ENCODE results near the gene NRDC.

DNA sequence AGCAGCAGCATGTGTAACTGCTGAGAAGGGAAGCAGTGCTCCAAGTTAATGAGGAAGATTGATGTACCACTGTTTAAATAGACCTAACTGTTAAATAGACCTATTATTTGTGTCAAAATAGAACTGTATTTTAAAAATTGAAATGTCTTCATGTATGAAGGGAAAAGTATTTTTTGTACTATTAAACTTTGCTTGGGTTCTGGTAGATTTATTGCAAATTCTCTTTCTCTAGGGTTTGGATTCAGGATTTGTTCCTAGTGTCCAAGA, 133.3 kb downstream of the NRDC start:
- TF ChIP-seq, protein P1, sequence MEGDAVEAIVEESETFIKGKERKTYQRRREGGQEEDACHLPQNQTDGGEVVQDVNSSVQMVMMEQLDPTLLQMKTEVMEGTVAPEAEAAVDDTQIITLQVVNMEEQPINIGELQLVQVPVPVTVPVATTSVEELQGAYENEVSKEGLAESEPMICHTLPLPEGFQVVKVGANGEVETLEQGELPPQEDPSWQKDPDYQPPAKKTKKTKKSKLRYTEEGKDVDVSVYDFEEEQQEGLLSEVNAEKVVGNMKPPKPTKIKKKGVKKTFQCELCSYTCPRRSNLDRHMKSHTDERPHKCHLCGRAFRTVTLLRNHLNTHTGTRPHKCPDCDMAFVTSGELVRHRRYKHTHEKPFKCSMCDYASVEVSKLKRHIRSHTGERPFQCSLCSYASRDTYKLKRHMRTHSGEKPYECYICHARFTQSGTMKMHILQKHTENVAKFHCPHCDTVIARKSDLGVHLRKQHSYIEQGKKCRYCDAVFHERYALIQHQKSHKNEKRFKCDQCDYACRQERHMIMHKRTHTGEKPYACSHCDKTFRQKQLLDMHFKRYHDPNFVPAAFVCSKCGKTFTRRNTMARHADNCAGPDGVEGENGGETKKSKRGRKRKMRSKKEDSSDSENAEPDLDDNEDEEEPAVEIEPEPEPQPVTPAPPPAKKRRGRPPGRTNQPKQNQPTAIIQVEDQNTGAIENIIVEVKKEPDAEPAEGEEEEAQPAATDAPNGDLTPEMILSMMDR (IDR thresholded peaks at IDR 0.05), result no peak
- no peak for TF ChIP-seq POLR2A (IDR thresholded peaks at IDR 0.05)

Data from esophagus squamous epithelium (tissue), 4 donors.